OCI-LY3 (cell line): ENCODE data around the gene IL1RAPL1.

ENCODE experiments used
- EZH2phosphoT487 ChIP-seq: fragments of 200-600 bp; shearing (Covaris generic); IDR thresholded peaks from 2 replicates; pipeline ENCODE4 v1.6.1; 2018; ENCODE audit warnings: antibody characterized with exemption, mixed run types, low read depth
- TF ChIP-seq, protein P1 (sequence below): fragments of 200-600, 300-600 bp; sonication (generic); IDR thresholded peaks from 2 replicates; pipeline ENCODE4 v1.5.1; 2014; ENCODE audit warnings: antibody characterized with exemption, low read length, low read depth

DNA sequence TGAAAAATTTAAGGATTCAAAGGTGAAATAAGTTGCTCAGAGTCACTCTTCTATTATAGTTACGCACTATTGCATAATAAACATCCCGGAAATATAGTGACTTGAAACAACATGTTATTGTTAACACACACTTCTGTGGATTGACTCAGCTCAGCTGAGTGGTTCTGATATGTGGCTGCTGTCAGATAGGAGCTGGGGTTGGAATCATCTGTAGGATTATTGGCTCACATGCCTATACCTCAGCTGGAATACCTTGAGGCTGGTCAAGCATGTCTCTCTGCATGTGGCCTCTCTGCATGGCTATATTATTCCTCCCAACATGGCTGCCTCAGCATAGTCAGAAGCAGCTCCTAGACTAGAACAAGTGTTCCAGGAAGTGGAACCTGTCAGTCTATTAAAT is 1141.4 kb downstream of the IL1RAPL1 start:
- TF ChIP-seq, protein P1, sequence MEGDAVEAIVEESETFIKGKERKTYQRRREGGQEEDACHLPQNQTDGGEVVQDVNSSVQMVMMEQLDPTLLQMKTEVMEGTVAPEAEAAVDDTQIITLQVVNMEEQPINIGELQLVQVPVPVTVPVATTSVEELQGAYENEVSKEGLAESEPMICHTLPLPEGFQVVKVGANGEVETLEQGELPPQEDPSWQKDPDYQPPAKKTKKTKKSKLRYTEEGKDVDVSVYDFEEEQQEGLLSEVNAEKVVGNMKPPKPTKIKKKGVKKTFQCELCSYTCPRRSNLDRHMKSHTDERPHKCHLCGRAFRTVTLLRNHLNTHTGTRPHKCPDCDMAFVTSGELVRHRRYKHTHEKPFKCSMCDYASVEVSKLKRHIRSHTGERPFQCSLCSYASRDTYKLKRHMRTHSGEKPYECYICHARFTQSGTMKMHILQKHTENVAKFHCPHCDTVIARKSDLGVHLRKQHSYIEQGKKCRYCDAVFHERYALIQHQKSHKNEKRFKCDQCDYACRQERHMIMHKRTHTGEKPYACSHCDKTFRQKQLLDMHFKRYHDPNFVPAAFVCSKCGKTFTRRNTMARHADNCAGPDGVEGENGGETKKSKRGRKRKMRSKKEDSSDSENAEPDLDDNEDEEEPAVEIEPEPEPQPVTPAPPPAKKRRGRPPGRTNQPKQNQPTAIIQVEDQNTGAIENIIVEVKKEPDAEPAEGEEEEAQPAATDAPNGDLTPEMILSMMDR, result no peak
- TF ChIP-seq EZH2phosphoT487, result no peak
